IPS DF 4.7 (cell line): ENCODE results near the gene PNPLA7.
"Not testable (repeated sequence)": the region's sequence is repeated elsewhere in the genome, so short reads cannot be mapped to it uniquely, and the experiment has no call there.

Source experiments
- DNase-seq: peaks from one replicate; pipeline ENCODE4 v3.0.0-alpha.2; 2013; ENCODE audit warnings: low spot score; ENCODE audit errors: extremely low read depth

The PNPLA7 gene

DNA sequence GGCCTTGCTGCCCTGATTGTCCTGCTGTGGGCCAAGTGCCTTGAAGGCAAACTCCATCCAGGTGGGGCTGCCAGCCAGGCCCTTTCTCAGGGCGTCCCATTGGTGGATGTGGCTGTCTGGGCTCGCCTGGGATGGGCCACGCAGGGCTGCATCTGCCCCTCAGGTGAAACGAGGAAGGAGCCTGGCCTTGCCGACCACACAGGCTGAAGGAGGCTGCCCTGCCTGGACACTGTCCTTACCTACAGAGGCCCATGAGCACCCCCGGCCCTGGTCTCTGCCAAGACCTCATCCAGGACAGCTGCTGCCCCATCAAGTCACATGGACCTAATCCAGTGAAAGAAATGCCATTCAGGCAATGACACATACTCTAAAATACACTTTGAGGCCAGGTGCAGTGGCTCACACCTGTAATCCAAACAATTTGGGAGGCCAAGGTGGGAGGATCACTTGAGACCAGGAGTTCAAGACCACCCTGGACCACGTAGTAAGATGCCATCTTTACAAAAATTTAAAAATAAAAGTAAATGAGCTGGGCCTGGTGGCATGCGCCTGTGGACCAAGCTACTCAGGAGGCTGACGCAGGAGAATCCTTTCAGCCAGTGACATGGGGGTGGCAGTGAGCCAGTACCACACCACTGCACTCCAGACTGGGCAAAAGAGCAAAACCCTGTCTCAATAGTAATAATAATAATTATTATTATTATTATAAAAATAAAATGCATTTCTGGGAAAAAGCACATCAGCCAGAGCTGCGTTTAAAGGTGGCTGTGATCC lies 33.9 kb downstream of the PNPLA7 start:
- no peak for DNase-seq

DNA sequence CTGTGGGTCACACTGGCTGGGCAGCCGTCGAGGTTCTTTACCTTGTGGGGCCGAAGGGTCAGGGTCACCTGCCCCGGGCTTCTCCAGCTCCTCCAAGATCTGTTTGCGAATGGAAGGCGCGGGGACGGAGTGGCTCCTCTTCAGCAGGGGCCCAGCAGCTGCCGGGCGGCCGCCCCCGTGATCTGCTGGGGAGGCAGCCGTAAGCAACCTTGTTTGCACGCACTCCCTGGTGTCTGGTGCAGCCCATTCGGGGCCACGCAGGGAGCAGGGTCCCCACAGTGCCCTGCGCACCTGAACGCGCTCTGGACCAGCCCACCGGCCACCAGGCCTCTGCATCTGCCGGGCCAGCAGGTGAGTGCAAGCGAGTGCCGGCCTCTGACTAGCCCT lies 34.9 kb downstream of the PNPLA7 start:
- DNase-seq = no peak

DNA sequence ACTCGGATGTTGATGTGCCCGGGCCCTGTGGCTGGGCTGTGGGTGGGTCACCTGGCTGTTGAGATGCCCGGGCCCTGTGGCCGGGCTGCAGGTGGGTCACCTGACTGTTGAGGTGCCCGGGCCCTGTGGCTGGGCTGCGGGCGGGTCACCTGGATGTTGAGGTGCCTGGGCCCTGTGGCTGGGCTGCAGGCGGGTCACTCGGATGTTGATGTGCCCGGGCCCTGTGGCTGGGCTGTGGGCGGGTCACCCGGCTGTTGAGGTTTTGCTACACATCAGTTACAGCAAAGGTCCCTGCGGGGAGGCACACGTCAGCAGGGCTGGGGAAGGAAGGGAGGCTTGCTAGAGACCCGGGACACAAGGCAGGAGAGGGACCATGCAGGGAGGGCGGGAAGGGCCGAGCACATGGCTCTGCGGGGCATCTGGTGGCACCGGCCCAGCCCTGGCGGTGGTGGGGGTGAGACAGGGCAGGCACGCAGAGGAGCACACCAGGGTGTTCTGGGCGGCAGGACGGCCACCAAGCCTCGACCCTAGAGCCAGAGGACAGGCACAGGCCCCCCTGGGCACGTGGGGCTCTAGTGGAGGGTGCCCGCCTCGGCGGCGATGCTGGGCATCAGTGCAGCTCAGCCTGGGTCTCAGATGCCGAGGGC lies 35.4 kb downstream of the PNPLA7 start:
- no peak for DNase-seq

DNA sequence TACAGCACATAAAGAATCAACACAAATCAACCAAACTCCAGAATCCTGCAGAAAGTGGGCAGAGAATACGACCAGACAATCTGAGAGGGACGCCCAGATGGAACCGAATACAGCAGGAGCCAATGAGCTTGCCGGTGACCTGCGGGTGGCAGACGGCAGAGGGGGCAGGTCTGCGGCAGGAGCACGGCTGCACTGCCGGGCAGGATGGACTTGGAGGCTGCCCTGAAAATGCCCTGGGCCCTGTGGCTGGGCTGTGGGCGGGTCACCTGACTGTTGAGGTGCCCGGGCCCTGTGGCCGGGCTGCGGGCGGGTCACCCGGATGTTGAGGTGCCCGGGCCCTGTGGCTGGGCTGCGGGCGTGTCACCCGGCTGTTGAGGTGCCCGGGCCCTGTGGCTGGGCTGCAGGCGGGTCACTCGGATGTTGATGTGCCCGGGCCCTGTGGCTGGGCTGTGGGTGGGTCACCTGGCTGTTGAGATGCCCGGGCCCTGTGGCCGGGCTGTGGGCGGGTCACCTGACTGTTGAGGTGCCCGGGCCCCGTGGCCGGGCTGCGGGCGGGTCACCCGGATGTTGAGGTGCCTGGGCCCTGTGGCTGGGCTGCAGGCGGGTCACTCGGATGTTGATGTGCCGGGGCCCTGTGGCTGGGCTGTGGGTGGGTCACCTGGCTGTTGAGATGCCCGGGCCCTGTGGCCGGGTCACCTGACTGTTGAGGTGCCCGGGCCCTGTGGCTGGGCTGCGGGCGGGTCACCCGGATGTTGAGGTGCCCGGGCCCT lies 36.2 kb downstream of the PNPLA7 start:
- DNase-seq = not testable (repeated sequence)

DNA sequence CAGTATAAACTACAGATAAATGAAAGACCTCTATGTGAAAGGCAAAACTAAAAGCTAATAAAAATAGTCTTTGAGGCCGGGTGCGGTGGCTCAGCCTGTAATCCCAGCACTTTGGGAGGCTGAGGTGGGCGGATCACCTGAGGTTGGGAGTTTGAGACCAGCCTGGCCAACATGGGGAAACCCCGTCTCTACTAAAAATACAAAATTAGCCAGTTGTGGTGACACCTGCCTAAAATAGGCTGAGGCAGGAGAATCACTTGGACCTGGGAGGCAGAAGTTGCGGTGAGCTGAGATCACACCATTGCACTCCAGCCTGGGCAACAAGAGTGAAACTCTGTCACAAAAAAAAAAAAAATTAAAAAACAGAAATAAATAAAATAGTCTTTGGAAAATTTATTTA lies 37.1 kb downstream of the PNPLA7 start:
- not testable (repeated sequence) for DNase-seq

DNA sequence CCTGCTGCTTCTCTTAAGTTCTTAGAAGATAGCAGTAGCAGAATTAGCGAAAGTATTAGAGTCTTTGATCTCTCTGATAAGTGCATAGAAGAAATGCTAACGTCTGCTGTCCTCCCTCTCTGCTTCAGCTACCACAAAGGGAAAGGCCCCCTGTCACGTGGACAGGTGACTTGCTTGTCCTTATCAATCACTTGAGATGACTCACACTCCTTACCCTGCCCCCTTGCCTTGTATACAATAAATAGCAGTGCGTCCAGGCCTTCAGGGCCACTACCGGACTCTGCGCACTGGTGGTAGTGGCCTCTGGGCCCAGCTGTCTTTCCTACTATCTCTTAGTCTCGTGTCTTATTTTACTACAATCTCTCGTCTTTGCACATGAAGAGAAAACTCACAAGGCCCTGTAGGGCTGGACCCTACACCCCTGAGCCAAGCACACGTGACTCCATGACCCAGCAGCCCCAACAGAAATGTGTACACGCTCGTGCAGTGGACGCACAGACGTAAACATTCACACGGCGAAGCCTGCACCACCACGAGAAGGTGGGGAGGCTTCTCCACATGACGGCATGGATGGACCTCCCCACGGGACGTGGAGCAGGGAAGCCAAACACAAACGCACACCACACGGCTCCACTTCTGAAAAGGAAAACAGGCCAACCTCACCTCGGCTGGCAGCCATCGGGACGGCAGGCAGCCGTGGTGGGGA lies 38.3 kb downstream of the PNPLA7 start:
- no peak for DNase-seq

DNA sequence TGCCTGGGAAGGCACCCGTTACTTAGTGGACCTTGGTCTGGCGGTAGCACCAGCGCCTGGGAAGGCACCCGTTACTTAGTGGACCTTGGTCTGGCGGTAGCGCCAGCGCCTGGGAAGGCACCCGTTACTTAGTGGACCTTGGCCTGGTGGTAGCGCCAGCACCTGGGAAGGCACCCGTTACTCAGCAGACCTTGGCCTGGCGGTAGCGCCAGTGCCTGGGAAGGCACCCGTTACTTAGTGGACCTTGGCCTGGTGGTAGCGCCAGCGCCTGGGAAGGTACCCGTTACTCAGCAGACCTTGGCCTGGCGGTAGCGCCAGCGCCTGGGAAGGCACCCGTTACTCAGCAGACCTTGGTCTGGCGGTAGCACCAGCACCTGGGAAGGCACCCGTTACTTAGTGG lies 39.1 kb downstream of the PNPLA7 start:
- not testable (repeated sequence) for DNase-seq

DNA sequence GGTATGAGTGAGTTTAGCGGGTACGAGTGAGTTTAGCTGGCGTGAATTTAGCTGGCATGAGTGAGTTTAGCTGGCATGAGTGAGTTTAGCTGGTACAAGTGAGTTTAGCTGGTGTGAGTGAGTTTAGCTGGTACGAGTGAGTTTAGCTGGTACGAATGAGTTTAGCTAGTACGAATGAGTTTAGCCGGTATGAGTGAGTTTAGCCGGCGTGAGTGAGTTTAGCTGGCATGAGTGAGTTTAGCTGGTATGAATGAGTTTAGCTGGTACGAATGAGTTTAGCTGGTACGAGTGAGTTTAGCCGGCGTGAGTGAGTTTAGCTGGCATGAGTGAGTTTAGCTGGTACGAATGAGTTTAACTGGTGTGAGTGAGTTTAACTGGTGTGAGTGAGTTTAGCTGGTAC lies 41.0 kb downstream of the PNPLA7 start:
- no peak for DNase-seq

DNA sequence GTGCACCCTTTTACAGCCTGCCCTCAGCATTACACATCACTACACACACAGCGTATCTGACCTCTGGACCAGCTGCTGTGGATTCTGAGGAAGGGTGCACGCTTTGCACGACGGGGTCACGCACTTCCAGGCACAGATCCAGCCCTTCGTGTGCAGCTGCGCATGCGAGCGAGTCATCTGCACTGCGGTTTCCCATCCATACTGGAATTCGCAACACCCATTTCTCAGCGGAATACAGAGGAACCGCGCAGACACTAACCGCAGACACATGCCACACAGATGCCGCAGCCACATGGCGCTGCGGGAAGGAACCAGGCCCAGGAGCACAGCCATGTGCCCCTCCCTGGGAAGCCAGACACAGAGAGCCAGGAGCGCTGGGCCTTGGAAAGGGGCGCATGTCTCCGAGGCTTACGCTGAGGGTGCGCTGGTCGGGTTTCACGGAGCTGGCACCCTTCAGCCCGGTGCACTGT lies 43.5 kb downstream of the PNPLA7 start:
- DNase-seq = no peak

DNA sequence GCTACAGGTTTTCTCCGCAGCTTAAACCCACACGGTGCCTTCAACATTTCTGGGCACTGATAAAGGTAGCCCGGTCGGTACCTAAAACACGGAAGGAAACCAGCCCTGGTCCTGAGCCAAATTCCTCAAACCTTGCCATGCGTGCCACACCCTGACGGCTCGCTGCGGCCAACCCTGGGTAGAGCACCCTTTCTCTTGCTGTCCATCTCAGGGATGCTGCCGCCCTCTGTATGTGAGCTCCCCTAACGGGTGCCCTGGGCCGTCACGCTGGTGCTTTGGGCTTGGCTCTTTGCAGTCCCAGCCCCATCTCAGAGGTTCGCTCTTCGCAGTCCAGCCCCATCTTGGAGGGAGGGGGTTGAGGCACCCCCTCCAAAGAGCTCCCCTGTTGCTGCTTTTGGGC lies 43.9 kb downstream of the PNPLA7 start:
- no peak for DNase-seq

DNA sequence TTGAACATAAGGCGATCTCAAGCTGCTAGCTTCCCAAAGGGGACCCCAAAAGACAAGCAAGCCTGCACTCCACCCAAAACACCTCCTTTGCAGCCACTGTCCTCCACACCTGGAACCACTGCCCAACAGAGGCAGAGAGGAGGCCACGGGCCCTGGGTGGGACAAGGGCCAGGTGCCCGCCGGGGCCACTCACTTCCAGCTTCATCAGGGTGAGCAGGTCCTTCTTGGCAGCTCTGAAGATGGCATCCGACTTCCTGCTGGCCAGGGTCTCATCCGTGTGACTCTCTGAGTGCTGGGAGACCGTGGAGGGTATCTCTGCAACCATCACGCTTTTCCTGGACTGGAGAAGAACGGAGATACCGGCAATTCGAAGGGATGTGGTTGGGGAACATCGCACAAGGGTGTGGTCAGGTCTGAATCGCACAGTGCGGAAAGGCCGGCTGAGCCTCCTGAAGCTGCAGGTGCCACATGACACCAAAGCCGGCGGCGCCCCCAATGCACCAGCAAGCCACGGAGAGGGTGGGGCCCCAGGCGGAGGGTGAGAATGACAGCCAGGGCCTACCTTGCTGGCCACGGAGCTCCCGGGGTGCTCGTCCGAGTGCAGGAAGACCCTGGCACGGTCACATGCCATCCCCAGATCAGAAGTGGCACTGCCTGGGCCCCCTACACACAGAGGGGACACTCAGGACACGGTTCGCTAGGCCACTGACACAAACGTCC lies 44.6 kb downstream of the PNPLA7 start:
- DNase-seq = no peak

DNA sequence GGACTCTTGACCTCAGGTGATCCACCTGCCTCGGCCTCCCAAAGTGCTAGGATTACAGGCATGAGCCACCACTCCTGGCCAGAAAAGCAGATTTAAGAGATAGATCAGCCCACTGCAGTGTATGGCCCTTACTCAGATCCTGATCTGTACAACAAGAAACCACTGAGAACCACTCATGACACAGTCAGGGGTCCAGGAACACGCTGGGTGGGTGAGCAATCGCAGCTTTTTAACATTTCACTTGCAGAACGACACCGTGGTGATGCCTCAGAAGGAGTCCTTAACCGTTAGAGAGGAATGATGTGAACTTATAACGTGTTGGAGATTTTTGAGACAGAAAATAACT lies 45.8 kb downstream of the PNPLA7 start:
- no peak for DNase-seq

DNA sequence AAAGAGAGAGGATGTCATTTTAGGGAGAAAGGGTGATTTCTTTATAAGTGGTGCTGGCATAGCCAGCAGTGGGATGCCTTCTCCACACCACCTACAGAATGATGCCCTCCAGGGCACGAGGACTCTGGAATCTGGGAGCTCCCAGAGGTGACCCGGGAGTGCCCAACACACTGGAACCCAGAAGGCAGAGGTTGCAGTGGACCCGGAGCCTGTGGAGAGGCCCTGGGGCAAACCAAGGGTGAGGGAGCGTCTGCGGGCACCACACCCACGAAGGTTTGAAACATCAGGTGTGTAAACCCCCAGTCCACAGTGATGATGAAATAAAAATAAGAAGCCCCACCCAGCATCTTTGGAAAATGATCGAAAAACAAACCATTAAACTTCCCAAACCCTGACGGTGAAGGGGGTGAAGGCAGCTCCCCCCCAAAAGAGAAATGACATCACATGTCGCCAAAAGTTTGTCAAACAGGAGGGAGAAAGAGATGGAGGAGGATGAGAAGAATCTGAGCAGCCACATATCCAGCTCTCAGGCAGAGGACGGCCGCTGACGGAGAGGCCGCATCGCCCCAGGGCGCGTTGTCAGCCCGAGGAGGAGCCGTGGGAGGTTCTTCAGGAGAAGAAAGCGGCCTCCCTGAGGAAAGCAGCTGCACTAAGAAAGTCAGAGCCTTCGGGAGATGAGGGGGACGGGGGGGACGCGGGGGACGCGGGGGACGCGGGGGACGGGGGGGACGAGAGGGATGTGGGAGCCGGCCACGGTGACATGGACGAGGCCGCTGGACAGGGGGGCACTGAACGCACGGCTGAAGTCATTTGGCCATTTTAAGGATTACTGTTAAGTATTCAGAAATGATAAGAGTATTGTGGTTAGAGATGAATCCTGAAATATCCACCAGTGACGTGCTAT lies 47.9 kb downstream of the PNPLA7 start:
- no peak for DNase-seq

DNA sequence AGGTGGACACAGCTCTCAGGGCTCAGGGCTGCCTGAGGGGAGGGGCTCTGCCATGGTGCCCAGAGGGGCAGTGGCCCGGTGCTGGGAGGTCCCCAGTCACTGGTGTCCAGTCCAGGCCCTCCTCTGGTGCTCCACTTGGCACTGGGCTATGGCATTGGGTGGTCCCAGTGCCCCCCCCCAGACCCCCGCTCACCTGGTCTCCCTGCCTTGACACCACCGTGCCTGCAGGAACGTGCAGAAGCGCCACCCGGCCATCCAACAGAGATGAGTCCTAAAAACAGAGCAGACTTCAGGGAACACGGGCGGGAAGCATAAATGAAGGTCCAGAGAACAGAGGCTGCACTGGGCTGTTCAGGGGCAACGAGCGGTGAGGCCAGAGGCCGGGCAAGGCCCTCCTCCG lies 48.7 kb downstream of the PNPLA7 start:
- no peak for DNase-seq

DNA sequence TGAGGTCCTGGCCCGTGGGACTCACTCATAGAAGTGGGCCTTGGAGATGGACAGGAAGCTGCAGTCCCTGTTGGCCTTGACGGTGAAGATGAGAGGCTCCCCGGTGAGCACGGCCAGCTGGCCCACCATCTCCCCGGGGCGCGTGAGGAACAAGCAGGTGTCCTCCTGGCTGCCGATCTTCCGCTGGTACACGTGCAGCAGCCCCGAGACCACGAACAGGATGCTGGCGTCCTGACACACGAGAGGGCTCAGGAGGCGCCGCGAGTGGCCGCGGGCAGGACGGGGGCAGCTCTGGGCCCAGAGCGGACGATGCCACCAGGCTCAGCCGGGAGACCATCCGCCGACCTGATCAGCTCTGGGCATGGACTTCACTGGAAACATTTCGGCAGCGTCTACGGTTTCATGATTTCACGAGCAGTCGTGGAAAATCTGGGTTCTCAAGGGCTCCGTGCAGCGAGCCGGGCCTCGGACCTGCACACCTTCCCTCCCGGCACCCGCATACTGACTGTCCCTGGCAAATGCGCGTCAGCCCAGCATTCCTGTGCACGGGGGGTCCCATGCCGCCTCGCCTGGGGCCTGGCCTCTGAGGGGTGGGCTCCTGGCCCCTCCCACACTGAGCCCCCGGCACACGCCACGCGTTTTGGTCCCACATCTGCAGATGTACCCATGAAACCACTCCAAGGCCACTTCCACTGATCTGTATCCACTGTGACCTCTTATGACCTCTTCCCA lies 49.4 kb downstream of the PNPLA7 start:
- DNase-seq = no peak

DNA sequence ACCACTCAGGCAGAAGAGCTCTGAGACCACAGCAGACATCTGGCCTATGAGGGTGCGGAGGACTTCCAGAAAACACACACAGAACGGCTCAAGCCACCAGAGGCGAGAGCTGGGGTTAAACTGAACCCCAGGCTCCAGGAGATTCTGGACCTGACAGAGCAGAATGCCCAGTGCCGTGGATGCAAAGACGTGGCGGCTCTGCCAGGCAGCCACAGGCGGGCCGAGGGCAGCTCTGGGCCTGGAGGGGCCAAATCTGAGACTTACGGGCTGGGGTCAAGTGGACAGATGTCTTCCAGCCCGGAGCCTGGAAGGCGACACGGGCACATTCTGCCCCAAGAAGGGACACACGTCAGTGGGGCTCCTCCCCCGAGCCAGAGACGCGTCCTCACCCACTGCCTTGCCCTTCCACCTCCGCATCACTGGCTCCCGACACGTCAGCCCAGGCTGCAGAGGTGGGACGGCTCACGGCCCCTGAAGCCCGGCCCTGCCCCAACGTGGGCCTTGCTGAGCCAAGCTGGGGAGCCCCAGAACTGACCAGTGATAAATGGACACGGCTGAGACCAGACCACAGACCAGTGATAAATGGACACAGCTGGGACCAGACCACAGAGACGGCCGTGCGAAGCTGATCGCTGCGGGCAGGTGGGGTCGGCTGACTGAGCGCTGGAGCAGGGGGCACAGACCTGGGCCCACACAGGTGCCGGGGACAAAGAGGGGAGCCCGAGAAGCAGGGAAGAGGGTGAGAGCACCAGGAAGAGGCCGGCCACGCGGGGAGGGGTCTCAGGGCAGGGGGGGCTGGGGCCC lies 50.1 kb downstream of the PNPLA7 start:
- no peak for DNase-seq

DNA sequence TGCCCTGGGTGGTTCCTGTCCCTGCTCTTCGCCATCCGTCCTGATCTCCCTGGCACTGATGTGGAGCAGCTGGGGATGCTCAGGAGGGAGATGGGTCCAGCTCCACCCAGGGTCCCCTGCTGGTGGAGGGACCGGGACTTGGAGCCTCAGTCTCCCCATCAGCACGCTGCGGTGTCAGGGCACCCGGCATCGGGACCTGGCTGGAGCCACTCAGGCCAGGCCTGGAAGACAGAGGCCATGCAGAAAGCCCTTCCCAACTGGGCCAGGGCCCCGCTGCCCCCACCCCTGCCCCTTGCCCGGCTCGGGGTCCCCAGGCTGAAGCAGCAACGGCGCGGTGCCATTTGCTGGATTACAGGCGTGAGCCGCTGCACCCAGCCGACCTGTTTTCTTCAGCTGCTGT lies 50.8 kb downstream of the PNPLA7 start:
- DNase-seq = no peak

DNA sequence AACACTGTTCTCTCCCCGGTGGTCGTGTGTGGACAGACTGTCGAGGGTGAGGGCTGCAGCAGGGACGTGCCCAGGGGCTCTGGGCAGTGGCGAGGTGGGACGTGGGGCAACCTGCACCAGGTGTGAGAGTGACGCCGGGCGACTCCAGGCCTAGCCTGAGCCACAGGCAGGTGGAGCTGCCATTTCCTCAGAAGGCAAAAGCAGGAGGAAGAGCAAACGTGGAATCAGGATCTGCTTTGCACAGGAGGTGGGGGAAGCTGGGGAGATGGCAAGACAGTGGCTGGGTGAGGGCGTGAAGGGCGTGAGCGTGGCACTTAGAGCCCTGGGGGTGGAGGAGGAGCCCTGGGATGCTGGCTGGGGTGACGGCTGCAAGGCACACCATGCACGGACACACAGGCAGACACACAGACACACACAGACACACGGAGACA lies 51.5 kb downstream of the PNPLA7 start:
- DNase-seq = no peak
